ENCODE data around the gene ATP9B. TPM values are rescaled to one million over a fixed set of nuclear protein-coding genes. Genes with fewer than 3 reads are reported as not detected.
A peak's percentile ranks its signal among the peaks of the same experiment; 100 is the strongest.
"Not testable (repeated sequence)": the region's sequence is repeated elsewhere in the genome, so short reads cannot be mapped to it uniquely, and the experiment has no call there.

ATP9B gene
- total and polyA plus RNA-seq, 2 donors from 2014 or later, result 10.0 to 48.2 TPM

- intact Hi-C loops (cut with DNase I), result no loop called here
- no peaks in the 10 kb centered on the region for H3K4me1 ChIP-seq (ENCODE audit: control insufficient read depth in 2 of 3, insufficient read depth in 2 of 3, low read depth in 1 of 3, low read length in 3 of 3)
- no peak overlapping the region for H3K27ac ChIP-seq (ENCODE audit: low read depth in 2 of 2, low read length in 2 of 2)
- TF ChIP-seq CTCF (IDR thresholded peaks at IDR 0.05; ENCODE audit: borderline replicate concordance, extremely low read depth, insufficient read depth), result no peak
- DNase-seq (no peak), FAIRE-seq (no peak)
- H3K9me3 ChIP-seq (ENCODE audit: control insufficient read depth in 2 of 3, insufficient read depth in 1 of 3, low read length in 3 of 3), result no peaks in the 10 kb centered on the region
- H3K27me3 ChIP-seq (ENCODE audit: control insufficient read depth, insufficient read depth, low read length), result no peaks in the 10 kb centered on the region
- H3K4me3 ChIP-seq (ENCODE audit: low read length in 3 of 3), result no peak overlapping the region
- peaks cover 0 to 3% (median 0%) of the 10 kb centered on the region in 3 donors for H3K36me3 ChIP-seq (ENCODE audit: control insufficient read depth in 2 of 3, insufficient read depth in 3 of 3, low read length in 3 of 3)
- no peak overlapping the region for H3K9ac ChIP-seq (ENCODE audit: low read length in 3 of 3)
Observed at GRCh38 chr18:79283131-79283810, 214.1 kb downstream of the ATP9B start.

- no peak overlapping the region for H3K4me3 ChIP-seq (ENCODE audit: low read length in 3 of 3)
- H3K27ac ChIP-seq (ENCODE audit: low read depth in 2 of 2, low read length in 2 of 2), result no peak overlapping the region
- intact Hi-C loops (cut with DNase I), result no loop called here
- H3K27me3 ChIP-seq (ENCODE audit: control insufficient read depth, insufficient read depth, low read length), result no peaks in the 10 kb centered on the region
- H3K4me1 ChIP-seq (ENCODE audit: control insufficient read depth in 2 of 3, insufficient read depth in 2 of 3, low read depth in 1 of 3, low read length in 3 of 3), result no peaks in the 10 kb centered on the region
- no peak overlapping the region for H3K9ac ChIP-seq (ENCODE audit: low read length in 3 of 3)
- peak in 2 of 5 donors; percentile 36 to 42 for DNase-seq
- no peaks in the 10 kb centered on the region for H3K9me3 ChIP-seq (ENCODE audit: control insufficient read depth in 2 of 3, insufficient read depth in 1 of 3, low read length in 3 of 3)
- peaks cover 0 to 3% (median 0%) of the 10 kb centered on the region in 3 donors for H3K36me3 ChIP-seq (ENCODE audit: control insufficient read depth in 2 of 3, insufficient read depth in 3 of 3, low read length in 3 of 3)
- TF ChIP-seq CTCF (IDR thresholded peaks at IDR 0.05; ENCODE audit: borderline replicate concordance, extremely low read depth, insufficient read depth), result no peak
- FAIRE-seq, result no peak
Observed at GRCh38 chr18:79283929-79284328, 214.7 kb downstream of the ATP9B start.

- H3K4me3 ChIP-seq (ENCODE audit: low read length in 3 of 3); H3K9ac ChIP-seq (ENCODE audit: low read length in 3 of 3); H3K27me3 ChIP-seq (ENCODE audit: control insufficient read depth, insufficient read depth, low read length); H3K9me3 ChIP-seq (ENCODE audit: control insufficient read depth in 2 of 3, insufficient read depth in 1 of 3, low read length in 3 of 3); H3K36me3 ChIP-seq (ENCODE audit: control insufficient read depth in 2 of 3, insufficient read depth in 3 of 3, low read length in 3 of 3); H3K4me1 ChIP-seq (ENCODE audit: control insufficient read depth in 2 of 3, insufficient read depth in 2 of 3, low read depth in 1 of 3, low read length in 3 of 3); H3K27ac ChIP-seq (ENCODE audit: low read depth in 2 of 2, low read length in 2 of 2); intact Hi-C loops (cut with DNase I); FAIRE-seq; DNase-seq: not testable (repeated sequence)
Observed at GRCh38 chr18:79285191-79285590, 216.0 kb downstream of the ATP9B start.

GRCh38 chr18:79290409-79290808 is 221.2 kb downstream of the ATP9B start:
- DNase-seq; H3K4me3 ChIP-seq (ENCODE audit: low read length in 3 of 3); H3K27ac ChIP-seq (ENCODE audit: low read depth in 2 of 2, low read length in 2 of 2); H3K27me3 ChIP-seq (ENCODE audit: control insufficient read depth, insufficient read depth, low read length); FAIRE-seq; H3K36me3 ChIP-seq (ENCODE audit: control insufficient read depth in 2 of 3, insufficient read depth in 3 of 3, low read length in 3 of 3); H3K4me1 ChIP-seq (ENCODE audit: control insufficient read depth in 2 of 3, insufficient read depth in 2 of 3, low read depth in 1 of 3, low read length in 3 of 3); H3K9me3 ChIP-seq (ENCODE audit: control insufficient read depth in 2 of 3, insufficient read depth in 1 of 3, low read length in 3 of 3); H3K9ac ChIP-seq (ENCODE audit: low read length in 3 of 3); intact Hi-C loops (cut with DNase I): not testable (repeated sequence)
